Immature natural killer cell (primary cell): ENCODE results near the gene WDR49. TPM values are rescaled to one million over a fixed set of nuclear protein-coding genes. Genes with fewer than 3 reads are reported as not detected.

ENCODE experiments used
- DNase-seq, 3 donors: peaks; one replicate each; pipeline ENCODE4 v3.0.0; 2022; ENCODE audit warnings: mixed read lengths in 1 of 3
- H3K27ac Mint-ChIP-seq, 6 donors: one replicate each; pipeline ENCODE4 v1.8.0; 2020; ENCODE audit warnings: mixed read lengths in 6 of 6, mild to moderate bottlenecking in 5 of 6, inconsistent platforms in 4 of 6, moderate library complexity in 3 of 6
- H3K27me3 Mint-ChIP-seq, 3 donors: one replicate each; pipeline ENCODE4 v1.8.0; 2020 to 2021; ENCODE audit warnings: low read depth in 3 of 3, mild to moderate bottlenecking in 3 of 3, mixed read lengths in 3 of 3, moderate library complexity in 3 of 3, inconsistent platforms in 1 of 3
- H3K36me3 Mint-ChIP-seq, 3 donors: one replicate each; pipeline ENCODE4 v1.8.0; 2020; ENCODE audit warnings: mixed read lengths in 3 of 3, inconsistent platforms in 2 of 3, mild to moderate bottlenecking in 2 of 3
- H3K4me1 Mint-ChIP-seq, 2 donors: one replicate each; pipeline ENCODE4 v1.8.0; 2020; ENCODE audit warnings: inconsistent platforms in 2 of 2, mild to moderate bottlenecking in 2 of 2, mixed read lengths in 2 of 2, moderate library complexity in 1 of 2
- H3K4me3 Mint-ChIP-seq, 5 donors: one replicate each; pipeline ENCODE4 v1.8.0; 2020; ENCODE audit warnings: mild to moderate bottlenecking in 5 of 5, mixed read lengths in 5 of 5, inconsistent platforms in 3 of 5, moderate library complexity in 3 of 5
- H3K9me3 Mint-ChIP-seq, 6 donors: one replicate each; pipeline ENCODE4 v1.8.0; 2020; ENCODE audit warnings: mild to moderate bottlenecking in 6 of 6, mixed read lengths in 6 of 6, inconsistent platforms in 4 of 6, moderate library complexity in 3 of 6
- polyA plus RNA-seq, 3 donors: library from polyadenylated mRNA; unstranded; fragments of 300-500 nt; fragmentation: Illumina TruSeq; gene quantifications; one replicate each; pipeline ENCODE4 v1.2.3, GENCODE V29; 2021

Gene WDR49
- polyA plus RNA-seq, 3 donors from 2014 or later, result 0.21 TPM; not detected in 2

- no peak for DNase-seq
- H3K9me3 Mint-ChIP-seq, result peaks cover 0 to 6% (median 0%) of the 10 kb centered on the region in 6 donors
- H3K27me3 Mint-ChIP-seq, result peaks cover 0 to 4% (median 1%) of the 10 kb centered on the region in 3 donors
- H3K4me1 Mint-ChIP-seq, result no peaks in the 10 kb centered on the region
- no peak overlapping the region for H3K27ac Mint-ChIP-seq
- no peak overlapping the region for H3K4me3 Mint-ChIP-seq
- H3K36me3 Mint-ChIP-seq, result no peaks in the 10 kb centered on the region
Observed at GRCh38 chr3:167602041-167602440, 51.7 kb downstream of the WDR49 start.

- Mint-ChIP-seq H3K36me3 (no peaks in the 10 kb centered on the region), H3K27ac (no peak overlapping the region), H3K4me3 (no peak overlapping the region), H3K9me3 (peaks cover 0 to 16% (median 0%) of the 10 kb centered on the region in 6 donors), H3K27me3 (no peaks in the 10 kb centered on the region), H3K4me1 (no peaks in the 10 kb centered on the region)
- no peak for DNase-seq
Observed at GRCh38 chr3:167587651-167588050, 66.1 kb downstream of the WDR49 start.

- Mint-ChIP-seq H3K36me3 (no peaks in the 10 kb centered on the region), H3K27ac (no peak overlapping the region), H3K27me3 (no peaks in the 10 kb centered on the region), H3K9me3 (peaks cover 0 to 2% (median 0%) of the 10 kb centered on the region in 6 donors), H3K4me1 (no peaks in the 10 kb centered on the region), H3K4me3 (no peak overlapping the region)
- DNase-seq, result no peak
Observed at GRCh38 chr3:167575000-167575600, 78.6 kb downstream of the WDR49 start.

- Mint-ChIP-seq H3K4me3 (no peak overlapping the region), H3K36me3 (no peaks in the 10 kb centered on the region), H3K27me3 (peaks cover 0 to 3% (median 2%) of the 10 kb centered on the region in 3 donors), H3K27ac (no peak overlapping the region), H3K9me3 (no peaks in the 10 kb centered on the region), H3K4me1 (no peaks in the 10 kb centered on the region)
- DNase-seq, result no peak
Observed at GRCh38 chr3:167572991-167573390, 80.8 kb downstream of the WDR49 start.

- H3K27me3 Mint-ChIP-seq, result peaks cover 0 to 3% (median 2%) of the 10 kb centered on the region in 3 donors
Observed at GRCh38 chr3:167568634-167569033, 85.1 kb downstream of the WDR49 start.

GRCh38 chr3:167565489-167565888, 88.3 kb downstream of the WDR49 start:
- no peak overlapping the region for H3K27ac Mint-ChIP-seq
- no peak for DNase-seq
- H3K4me3 Mint-ChIP-seq, result no peak overlapping the region
- no peaks in the 10 kb centered on the region for H3K36me3 Mint-ChIP-seq
- H3K4me1 Mint-ChIP-seq, result no peaks in the 10 kb centered on the region
- H3K27me3 Mint-ChIP-seq, result peaks cover 0 to 3% (median 2%) of the 10 kb centered on the region in 3 donors
- no peaks in the 10 kb centered on the region for H3K9me3 Mint-ChIP-seq

More at GRCh38 chr3:167568634-167569033, 85.1 kb downstream of the WDR49 start:
- no peak overlapping the region for H3K4me3 Mint-ChIP-seq
- DNase-seq, result no peak
- no peaks in the 10 kb centered on the region for H3K4me1 Mint-ChIP-seq
- H3K36me3 Mint-ChIP-seq, result no peaks in the 10 kb centered on the region
- H3K27ac Mint-ChIP-seq, result no peak overlapping the region
- H3K9me3 Mint-ChIP-seq, result no peaks in the 10 kb centered on the region

- no peaks in the 10 kb centered on the region for H3K4me1 Mint-ChIP-seq
- H3K4me3 Mint-ChIP-seq, result no peak overlapping the region
- no peaks in the 10 kb centered on the region for H3K36me3 Mint-ChIP-seq
- H3K27me3 Mint-ChIP-seq, result peaks cover 0 to 3% (median 0%) of the 10 kb centered on the region in 3 donors
- no peak overlapping the region for H3K27ac Mint-ChIP-seq
- no peak for DNase-seq
- no peaks in the 10 kb centered on the region for H3K9me3 Mint-ChIP-seq
Observed at GRCh38 chr3:167564612-167565011, 89.1 kb downstream of the WDR49 start.

GRCh38 chr3:167559924-167560323, 93.8 kb downstream of the WDR49 start:
- no peaks in the 10 kb centered on the region for H3K9me3 Mint-ChIP-seq
- no peaks in the 10 kb centered on the region for H3K27me3 Mint-ChIP-seq

GRCh38 chr3:167554898-167555297, 98.8 kb downstream of the WDR49 start:
- Mint-ChIP-seq H3K27me3 (peaks cover 0 to 2% (median under 1%) of the 10 kb centered on the region in 3 donors), H3K4me1 (no peaks in the 10 kb centered on the region), H3K4me3 (no peak overlapping the region), H3K27ac (no peak overlapping the region), H3K36me3 (no peaks in the 10 kb centered on the region), H3K9me3 (no peaks in the 10 kb centered on the region)
- no peak for DNase-seq

More at GRCh38 chr3:167559924-167560323, 93.8 kb downstream of the WDR49 start:
- Mint-ChIP-seq H3K36me3 (no peaks in the 10 kb centered on the region), H3K27ac (no peak overlapping the region), H3K4me3 (no peak overlapping the region), H3K4me1 (no peaks in the 10 kb centered on the region)
- no peak for DNase-seq

GRCh38 chr3:167538081-167538480, 115.7 kb downstream of the WDR49 start:
- Mint-ChIP-seq H3K27me3 (peaks cover 0 to 1% (median 0%) of the 10 kb centered on the region in 3 donors), H3K36me3 (no peaks in the 10 kb centered on the region), H3K9me3 (peaks cover 8 to 29% (median 14%) of the 10 kb centered on the region in 6 donors), H3K27ac (no peak overlapping the region), H3K4me1 (no peaks in the 10 kb centered on the region), H3K4me3 (no peak overlapping the region)
- DNase-seq, result no peak

- no peak for DNase-seq
- Mint-ChIP-seq H3K27ac (no peak overlapping the region), H3K27me3 (peaks cover 2 to 3% (median 3%) of the 10 kb centered on the region in 3 donors), H3K4me1 (no peaks in the 10 kb centered on the region), H3K9me3 (peaks cover 0 to 9% (median 5%) of the 10 kb centered on the region in 6 donors), H3K36me3 (no peaks in the 10 kb centered on the region), H3K4me3 (no peak overlapping the region)
Observed at GRCh38 chr3:167521006-167521355, 132.8 kb downstream of the WDR49 start.

GRCh38 chr3:167520266-167521005, 133.3 kb downstream of the WDR49 start:
- Mint-ChIP-seq H3K4me1 (no peaks in the 10 kb centered on the region), H3K9me3 (peaks cover 0 to 9% (median 6%) of the 10 kb centered on the region in 6 donors), H3K27me3 (peaks cover 2 to 3% (median 3%) of the 10 kb centered on the region in 3 donors), H3K36me3 (no peaks in the 10 kb centered on the region), H3K27ac (no peak overlapping the region), H3K4me3 (no peak overlapping the region)
- no peak for DNase-seq

GRCh38 chr3:167507954-167508353, 145.8 kb downstream of the WDR49 start:
- no peaks in the 10 kb centered on the region for H3K36me3 Mint-ChIP-seq
- DNase-seq, result no peak
- H3K27ac Mint-ChIP-seq, result no peak overlapping the region
- H3K27me3 Mint-ChIP-seq, result no peaks in the 10 kb centered on the region
- H3K4me1 Mint-ChIP-seq, result no peaks in the 10 kb centered on the region
- H3K4me3 Mint-ChIP-seq, result no peak overlapping the region
- peaks cover 0 to 4% (median 1%) of the 10 kb centered on the region in 6 donors for H3K9me3 Mint-ChIP-seq

- no peak for DNase-seq
- no peak overlapping the region for H3K4me3 Mint-ChIP-seq
- H3K27ac Mint-ChIP-seq, result no peak overlapping the region
- no peaks in the 10 kb centered on the region for H3K27me3 Mint-ChIP-seq
- H3K9me3 Mint-ChIP-seq, result peaks cover 0 to 4% (median 0%) of the 10 kb centered on the region in 6 donors
- H3K36me3 Mint-ChIP-seq, result no peaks in the 10 kb centered on the region
- H3K4me1 Mint-ChIP-seq, result no peaks in the 10 kb centered on the region
Observed at GRCh38 chr3:167502401-167502800, 151.3 kb downstream of the WDR49 start.
